ENCODE results near the gene NAA40. TPM values are rescaled to one million over a fixed set of nuclear protein-coding genes. Genes with fewer than 3 reads are reported as not detected.
A peak's percentile ranks its signal among the peaks of the same experiment; 100 is the strongest.

The NAA40 gene
- total RNA-seq, 1 experiment from 2014 or later, result 44.4 TPM

DNA sequence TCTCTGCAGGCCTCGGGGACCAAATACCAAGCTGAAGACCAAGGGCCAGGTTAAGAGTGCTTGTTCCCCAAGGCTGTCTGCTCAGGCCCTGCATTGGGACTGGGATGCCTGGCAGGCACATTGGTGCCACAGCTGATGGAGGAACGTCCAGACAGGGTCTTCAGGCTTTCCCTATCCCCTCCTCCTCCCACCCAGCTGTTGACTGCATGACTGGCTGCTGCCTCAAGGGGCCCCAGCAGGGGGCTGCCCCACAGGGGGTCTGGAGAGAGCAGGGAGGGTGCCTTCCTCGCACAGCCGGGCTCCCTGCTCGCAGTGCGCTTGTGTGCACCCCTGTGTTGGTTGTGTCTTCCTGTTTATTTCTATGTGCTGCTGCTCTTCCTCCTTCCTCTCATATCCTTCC is 31.7 kb upstream of the NAA40 start:
- no peak overlapping the region for H3K56ac ChIP-seq (ENCODE audit: insufficient read length, low read depth, low read length)
- H2BK120ac ChIP-seq (ENCODE audit: low read depth, low read length, poor library complexity, severe bottlenecking), result no peak overlapping the region
- H3T11ph ChIP-seq (ENCODE audit: low read length), result no peak overlapping the region
- H3K9me3 Mint-ChIP-seq, result no peaks in the 10 kb centered on the region
- H3K4me2 ChIP-seq (ENCODE audit: insufficient read depth, insufficient read length, low read length), result no peak overlapping the region
- TF ChIP-seq, protein P1, sequence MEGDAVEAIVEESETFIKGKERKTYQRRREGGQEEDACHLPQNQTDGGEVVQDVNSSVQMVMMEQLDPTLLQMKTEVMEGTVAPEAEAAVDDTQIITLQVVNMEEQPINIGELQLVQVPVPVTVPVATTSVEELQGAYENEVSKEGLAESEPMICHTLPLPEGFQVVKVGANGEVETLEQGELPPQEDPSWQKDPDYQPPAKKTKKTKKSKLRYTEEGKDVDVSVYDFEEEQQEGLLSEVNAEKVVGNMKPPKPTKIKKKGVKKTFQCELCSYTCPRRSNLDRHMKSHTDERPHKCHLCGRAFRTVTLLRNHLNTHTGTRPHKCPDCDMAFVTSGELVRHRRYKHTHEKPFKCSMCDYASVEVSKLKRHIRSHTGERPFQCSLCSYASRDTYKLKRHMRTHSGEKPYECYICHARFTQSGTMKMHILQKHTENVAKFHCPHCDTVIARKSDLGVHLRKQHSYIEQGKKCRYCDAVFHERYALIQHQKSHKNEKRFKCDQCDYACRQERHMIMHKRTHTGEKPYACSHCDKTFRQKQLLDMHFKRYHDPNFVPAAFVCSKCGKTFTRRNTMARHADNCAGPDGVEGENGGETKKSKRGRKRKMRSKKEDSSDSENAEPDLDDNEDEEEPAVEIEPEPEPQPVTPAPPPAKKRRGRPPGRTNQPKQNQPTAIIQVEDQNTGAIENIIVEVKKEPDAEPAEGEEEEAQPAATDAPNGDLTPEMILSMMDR (conservative IDR thresholded peaks at IDR 0.05), result no peak
- no peaks in the 10 kb centered on the region; the same call in 1 of the 2 replicates for H3K4me1 ChIP-seq (ENCODE audit: insufficient read depth, low read length)
- no peaks in the 10 kb centered on the region for H3K27me3 ChIP-seq (ENCODE audit: insufficient read depth, low read length)
- no peak overlapping the region for H3K14ac ChIP-seq (ENCODE audit: insufficient read depth, low read length)
- H3K79me2 ChIP-seq (ENCODE audit: insufficient read depth, low read length), result no peaks in the 10 kb centered on the region
- H3K79me1 ChIP-seq (ENCODE audit: insufficient read depth, low read depth, low read length, poor library complexity, severe bottlenecking), result no peaks in the 10 kb centered on the region
- H3K27ac Mint-ChIP-seq, result peak overlapping the region in 1 of 3 experiments; percentile 77; a peak in 1 of 7 replicates
- H2BK15ac ChIP-seq (ENCODE audit: low read depth, low read length), result no peak overlapping the region
- H4K91ac ChIP-seq (ENCODE audit: insufficient read length, low read depth, low read length), result no peak overlapping the region
- no peak overlapping the region for H4K8ac ChIP-seq (replicated peaks; ENCODE audit: insufficient read length, low read depth, low read length)
- no peak overlapping the region for H2BK12ac ChIP-seq (ENCODE audit: insufficient read length, low read depth, low read length)
- peaks cover 26 to 67% of the 10 kb centered on the region in 2 experiments for H3K4me1 Mint-ChIP-seq
- no peak overlapping the region for H3K4me3 Mint-ChIP-seq
- no peaks in the 10 kb centered on the region; the same call in 1 of the 2 replicates for H3K27me3 Mint-ChIP-seq (ENCODE audit: low read depth)
- WGBS (ENCODE audit: extremely low coverage, insufficient read length, low lambda C conversion rate), result no CpG with 5 or more reads among the region's 6 CpGs
- no peaks in the 10 kb centered on the region for H4K20me1 ChIP-seq (ENCODE audit: control insufficient read depth, insufficient read depth, insufficient read length)
- no peak overlapping the region for H2BK20ac ChIP-seq (ENCODE audit: low read depth, low read length, poor library complexity, severe bottlenecking)
- H2AFZ ChIP-seq (ENCODE audit: low read length), result no peak overlapping the region
- no peak overlapping the region for H3K23ac ChIP-seq (ENCODE audit: insufficient read length, low read depth, low read length)
- no peak overlapping the region for H2BK5ac ChIP-seq (ENCODE audit: insufficient read length, low read length)
- peaks cover 13 to 46% (median 44%) of the 10 kb centered on the region in 3 experiments; a peak in 6 of 7 replicates for H3K36me3 Mint-ChIP-seq (ENCODE audit: insufficient read depth in 1 of 3, low read depth in 3 of 3)
- DNase-seq, result no peak
- H3K9ac ChIP-seq (ENCODE audit: extremely low read depth, insufficient read length, low read length), result no peak overlapping the region
- no peaks in the 10 kb centered on the region for H3K23me2 ChIP-seq (ENCODE audit: insufficient read length, low read depth, low read length, poor library complexity, severe bottlenecking)
- H3K4ac ChIP-seq (ENCODE audit: low read depth, low read length), result no peak overlapping the region
- H3K27ac ChIP-seq (ENCODE audit: insufficient read length, low read depth, low read length), result no peak overlapping the region
- H3K18ac ChIP-seq (ENCODE audit: insufficient read length, low read depth, low read length), result no peak overlapping the region
- no peak overlapping the region for H4K5ac ChIP-seq (ENCODE audit: insufficient read length, low read depth, low read length)
- H2AK5ac ChIP-seq (ENCODE audit: insufficient read length, low read length), result no peak overlapping the region
- H3K9me3 ChIP-seq (ENCODE audit: control insufficient read depth, low read depth, low read length), result no peaks in the 10 kb centered on the region

Data from H9 (cell line).